DND-41 (cell line): ENCODE results near the gene EIF4E.

Experiments
- ATAC-seq: fragments of 200-7000 bp; cut with Tn5 transposase; 3 replicates; pipeline ENCODE4 v1.9.1; 2021; ENCODE audit warnings: low read depth; ENCODE audit not compliant: insufficient read depth
- DNase-seq: peaks from one replicate; pipeline ENCODE4 v3.0.0-alpha.2; 2020
- H2AFZ ChIP-seq: 2 replicates; pipeline ENCODE4 v1.6.0; 2012; ENCODE audit warnings: low read depth, low read length
- H3K27ac ChIP-seq: 2 replicates; pipeline ENCODE4 v1.5.1; 2012; ENCODE audit warnings: low read length, inconsistent platforms
- H3K27me3 ChIP-seq: fragments of 200-600 bp; sonication (generic); 2 replicates; pipeline ENCODE4 v1.6.0; 2012; ENCODE audit warnings: low read length, mild to moderate bottlenecking, inconsistent platforms; ENCODE audit not compliant: insufficient read depth, poor library complexity
- H3K36me3 ChIP-seq: 2 replicates; pipeline ENCODE4 v1.5.1; 2012; ENCODE audit warnings: low read length, inconsistent platforms; ENCODE audit not compliant: insufficient read depth
- H3K4me1 ChIP-seq: 2 replicates; pipeline ENCODE4 v1.5.1; 2012; ENCODE audit warnings: mild to moderate bottlenecking, low read length; ENCODE audit not compliant: insufficient read depth
- H3K4me2 ChIP-seq: 2 replicates; pipeline ENCODE4 v1.6.0; 2012; ENCODE audit warnings: mild to moderate bottlenecking, moderate library complexity, low read length, inconsistent platforms; ENCODE audit not compliant: insufficient read depth
- H3K4me3 ChIP-seq, 2 experiments: fragments of 200-600 bp in 1 of 2; shearing (Covaris generic) in 1 of 2; 2 replicates each; pipeline ENCODE4 v1.5.1; 2012 to 2016; ENCODE audit warnings: inconsistent platforms in 2 of 2, low read length in 2 of 2, mild to moderate bottlenecking in 2 of 2, low read depth in 1 of 2, moderate library complexity in 1 of 2
- H3K79me2 ChIP-seq: 2 replicates; pipeline ENCODE4 v1.6.0; 2012; ENCODE audit warnings: low read length, inconsistent platforms; ENCODE audit not compliant: insufficient read depth
- H3K9ac ChIP-seq: 2 replicates; pipeline ENCODE4 v1.6.0; 2012; ENCODE audit warnings: low read depth, mild to moderate bottlenecking, inconsistent platforms, low read length, moderate library complexity
- H3K9me3 ChIP-seq: 2 replicates; pipeline ENCODE4 v1.5.1; 2012; ENCODE audit warnings: low read length, moderate library complexity, mild to moderate bottlenecking, inconsistent platforms; ENCODE audit not compliant: insufficient read depth, severe bottlenecking
- H4K20me1 ChIP-seq: 2 replicates; pipeline ENCODE4 v1.6.0; 2012; ENCODE audit warnings: low read length; ENCODE audit not compliant: insufficient read depth
- CTCF ChIP-seq: IDR thresholded peaks from 2 replicates; pipeline ENCODE4 v1.5.1; 2012; ENCODE audit warnings: borderline replicate concordance, low read length, moderate library complexity, mild to moderate bottlenecking; ENCODE audit not compliant: poor library complexity, severe bottlenecking; ENCODE audit errors: extremely low read depth
- EZH2 ChIP-seq: IDR thresholded peaks from 3 replicates; pipeline ENCODE4 v1.6.1; 2012; ENCODE audit warnings: borderline replicate concordance, low read depth, mild to moderate bottlenecking, moderate library complexity, low read length, inconsistent platforms; ENCODE audit not compliant: severe bottlenecking

The EIF4E gene

GRCh38 chr4:98963538-98964433, 34.9 kb upstream of the EIF4E start:
- no peak for DNase-seq
- Histone ChIP-seq H3K9me3 (no peaks in the 10 kb centered on the region), H3K9ac (no peak overlapping the region), H3K4me2 (no peak overlapping the region), H2AFZ (peak overlapping the region; percentile 42), H3K27me3 (no peaks in the 10 kb centered on the region), H4K20me1 (no peaks in the 10 kb centered on the region), H3K27ac (no peak overlapping the region), H3K79me2 (no peaks in the 10 kb centered on the region), H3K4me1 (no peaks in the 10 kb centered on the region), H3K36me3 (no peaks in the 10 kb centered on the region), H3K4me3 (no peak overlapping the region)
- ATAC-seq, result no peak
- TF ChIP-seq CTCF, result no peak

GRCh38 chr4:98961770-98962169, 32.8 kb upstream of the EIF4E start:
- no peak overlapping the region for H3K4me3 ChIP-seq
- ATAC-seq (no peak), DNase-seq (no peak)
- H3K4me1 ChIP-seq, result no peaks in the 10 kb centered on the region
- H3K4me2 ChIP-seq, result no peak overlapping the region
- no peaks in the 10 kb centered on the region for H3K27me3 ChIP-seq
- no peaks in the 10 kb centered on the region for H3K36me3 ChIP-seq
- H3K27ac ChIP-seq, result no peak overlapping the region
- no peaks in the 10 kb centered on the region for H4K20me1 ChIP-seq
- TF ChIP-seq EZH2, result no peak
- TF ChIP-seq CTCF, result no peak
- H2AFZ ChIP-seq, result no peak overlapping the region
- no peaks in the 10 kb centered on the region for H3K9me3 ChIP-seq
- H3K79me2 ChIP-seq, result no peaks in the 10 kb centered on the region
- no peak overlapping the region for H3K9ac ChIP-seq

GRCh38 chr4:98959411-98959810, 30.5 kb upstream of the EIF4E start:
- no peaks in the 10 kb centered on the region for H3K9me3 ChIP-seq
- no peak overlapping the region; the same call in 1 of the 2 replicates for H2AFZ ChIP-seq
- H3K27ac ChIP-seq, result no peak overlapping the region
- H3K4me2 ChIP-seq, result no peak overlapping the region
- no peaks in the 10 kb centered on the region for H3K79me2 ChIP-seq
- no peaks in the 10 kb centered on the region for H3K27me3 ChIP-seq
- DNase-seq, result no peak
- H3K9ac ChIP-seq, result no peak overlapping the region
- no peaks in the 10 kb centered on the region for H3K4me1 ChIP-seq
- H3K4me3 ChIP-seq, result no peak overlapping the region
- no peaks in the 10 kb centered on the region for H4K20me1 ChIP-seq
- no peak for ATAC-seq
- no peaks in the 10 kb centered on the region for H3K36me3 ChIP-seq
- TF ChIP-seq EZH2, result no peak

- no peaks in the 10 kb centered on the region for H3K27me3 ChIP-seq
- H3K4me3 ChIP-seq, result no peak overlapping the region
- no peaks in the 10 kb centered on the region for H3K9me3 ChIP-seq
- H2AFZ ChIP-seq, result no peak overlapping the region
- no peaks in the 10 kb centered on the region for H3K4me1 ChIP-seq
- TF ChIP-seq EZH2 (no peak), CTCF (no peak)
- no peak overlapping the region for H3K9ac ChIP-seq
- no peaks in the 10 kb centered on the region for H4K20me1 ChIP-seq
- no peak overlapping the region for H3K27ac ChIP-seq
- no peaks in the 10 kb centered on the region for H3K79me2 ChIP-seq
- H3K4me2 ChIP-seq, result no peak overlapping the region
- ATAC-seq (peak; percentile 40; the same call in 2 of the 3 replicates), DNase-seq (no peak)
- H3K36me3 ChIP-seq, result no peaks in the 10 kb centered on the region
Measured at GRCh38 chr4:98958065-98958464, 29.1 kb upstream of the EIF4E start.
